B cell (primary cell): ENCODE data around the gene GUCY1B1.

Source experiments
- CTCF ChIP-seq: fragments of 200-600 bp; IDR thresholded peaks from one replicate; pipeline ENCODE4 v1.8.0; 2022; ENCODE audit warnings: antibody characterized with exemption, mild to moderate bottlenecking
- EZH2 ChIP-seq: IDR thresholded peaks from 2 replicates; pipeline ENCODE4 v1.6.1; 2012; ENCODE audit warnings: borderline replicate concordance, low read depth, mild to moderate bottlenecking, moderate library complexity, low read length; ENCODE audit not compliant: insufficient read depth, poor library complexity, severe bottlenecking

DNA sequence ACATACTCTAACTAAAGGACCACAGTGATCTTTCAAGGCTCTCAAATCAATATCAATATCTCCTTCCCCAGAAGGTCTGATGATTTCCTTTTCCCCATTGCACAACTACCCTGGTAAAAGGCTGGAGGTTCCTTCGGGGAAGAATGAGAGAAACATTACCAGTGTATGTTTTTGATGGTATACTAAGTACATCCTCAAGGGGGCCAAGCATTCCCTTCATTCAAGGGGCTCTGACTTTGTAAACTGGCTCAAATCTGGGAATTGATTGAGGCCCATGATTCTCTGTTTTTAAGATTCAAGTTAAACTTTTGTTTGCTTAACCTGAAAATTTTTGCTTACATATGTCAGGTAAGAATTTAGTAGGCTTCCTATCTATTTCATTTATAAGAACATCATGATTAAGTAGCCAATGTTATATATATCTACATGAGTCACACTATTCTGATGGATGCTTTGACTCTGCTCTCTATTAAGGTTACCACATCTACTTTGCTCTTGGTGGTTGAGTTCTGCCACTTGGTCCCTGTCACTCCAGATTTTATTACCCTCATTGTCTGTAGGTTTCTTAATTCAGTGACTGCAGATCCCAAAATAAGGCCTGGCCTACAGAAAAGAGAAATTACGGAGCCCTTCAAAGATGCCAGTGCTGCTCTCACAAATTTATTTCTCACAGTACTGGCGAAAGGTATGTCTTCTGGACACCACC, 16.4 kb upstream of the GUCY1B1 start:
- no peak for TF ChIP-seq CTCF
- no peak for TF ChIP-seq EZH2
